Sigmoid colon (tissue), 7 donors: Measurements from ENCODE around the gene ASPRV1. TPM values are rescaled to one million over a fixed set of nuclear protein-coding genes. Genes with fewer than 3 reads are reported as not detected.
A peak's percentile ranks its signal among the peaks of the same experiment; 100 is the strongest.

ENCODE experiments used
- DNase-seq: peaks from one replicate; pipeline ENCODE4 v3.0.0-alpha.2; 2019
- H3K27ac ChIP-seq, 4 donors: fragments of 200-600 bp; sonication (generic); one replicate each; pipeline ENCODE4 v1.5.1; 2016 to 2019; ENCODE audit warnings: mild to moderate bottlenecking in 1 of 4
- H3K27me3 ChIP-seq, 3 donors: fragments of 200-600 bp; sonication (generic); one replicate each; pipeline ENCODE4 v1.5.1; 2019; ENCODE audit warnings: mild to moderate bottlenecking in 1 of 3
- H3K36me3 ChIP-seq, 4 donors: fragments of 200-600 bp; sonication (generic); one replicate each; pipeline ENCODE4 v1.5.1; 2016 to 2019
- H3K4me1 ChIP-seq, 4 donors: fragments of 200-600 bp; sonication (generic); one replicate each; pipeline ENCODE4 v1.5.1; 2017 to 2019
- H3K4me3 ChIP-seq, 4 donors: fragments of 200-600 bp; sonication (generic); one replicate each; pipeline ENCODE4 v1.5.1; 2017 to 2019; ENCODE audit warnings: mild to moderate bottlenecking in 2 of 4, moderate library complexity in 1 of 4
- H3K9me3 ChIP-seq, 4 donors: fragments of 200-600 bp in 3 of 4; sonication (generic) in 3 of 4; one replicate each; pipeline versions ENCODE4 v1.5.1 to v1.6.1; 2013 to 2019
- EP300 ChIP-seq, 4 donors: sonication (generic); formaldehyde crosslinking; IDR thresholded peaks; one replicate each; pipeline ENCODE4 v1.6.1; 2017; ENCODE audit warnings: antibody characterized with exemption in 4 of 4
- POLR2A ChIP-seq, 2 donors: fragments of 450-650 bp; IDR thresholded peaks; one replicate each; pipeline ENCODE4 v1.6.1; 2016; ENCODE audit warnings: antibody characterized with exemption in 2 of 2, mild to moderate bottlenecking in 2 of 2, moderate library complexity in 2 of 2
- POLR2AphosphoS5 ChIP-seq, 4 donors: sonication (generic); formaldehyde crosslinking; IDR thresholded peaks; one replicate each; pipeline ENCODE4 v1.6.1; 2017; ENCODE audit warnings: antibody characterized with exemption in 4 of 4
- WGBS, 2 donors: extraction: QIAGEN DNeasy Blood & Tissue Kit; methylation state at CpG; one replicate each; pipeline ENCODE4 v1.1.7; 2013; 5-methylcytosine and 5-hydroxymethylcytosine counted together
- intact Hi-C: fragments of 100-400 bp; cut with DNase I; formaldehyde crosslinking; loops from one replicate; pipeline ENCODE4 v1.15.1; 2023
- polyA plus RNA-seq, 3 donors: library from polyadenylated mRNA; stranded (reverse); fragments of 200-250 nt; gene quantifications; one replicate each; pipeline ENCODE4 v1.2.3, GENCODE V29; 2013
- total RNA-seq, 4 donors: library from RNA; depleted of rRNA; stranded (reverse); fragments of >200 nt; gene quantifications; one replicate each; pipeline ENCODE4 v1.1.0, GENCODE V29; 2016
- TF ChIP-seq, protein P1 (sequence below), 4 experiments: fragments of 450-650 bp in 3 of 4; fragments of 200-600 bp in 1 of 4; IDR thresholded peaks; one replicate each; pipeline ENCODE4 v1.5.1; 2016 to 2019; ENCODE audit warnings: antibody characterized with exemption in 4 of 4, mild to moderate bottlenecking in 3 of 4, moderate library complexity in 2 of 4
- donor health status: healthy with polysubstance abuse.
- donor health status: Bipolar disorder and iron deficiency.
- donor health status: healthy.

ASPRV1 gene
- total and polyA plus RNA-seq, 7 donors, result 1.1 to 1.4 (median 1.2) TPM

DNA sequence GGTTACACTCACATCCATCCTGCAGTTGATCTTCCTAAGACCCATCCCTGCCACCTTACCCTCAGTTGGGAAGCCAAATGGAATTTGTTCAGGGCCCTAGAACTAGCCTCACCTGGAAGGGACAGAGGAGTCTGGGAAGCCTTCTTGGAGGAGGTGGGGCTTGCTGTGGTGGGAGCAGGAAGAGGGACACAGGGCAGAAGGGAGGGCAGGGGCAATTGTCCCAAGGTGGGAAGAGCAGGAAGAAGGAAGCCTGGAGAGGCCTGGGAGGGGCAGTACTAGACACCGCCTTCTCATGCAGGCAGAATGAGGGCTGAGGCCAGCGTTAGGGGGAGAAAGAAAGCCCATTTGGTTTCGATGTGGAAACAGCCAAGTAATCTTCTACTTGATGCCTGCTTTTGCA lies 34.1 kb upstream of the ASPRV1 start:
- intact Hi-C loops, result no loop called here
- Histone ChIP-seq H3K9me3 (no peaks in the 10 kb centered on the region), H3K27ac (no peak overlapping the region), H3K27me3 (no peaks in the 10 kb centered on the region), H3K4me1 (no peaks in the 10 kb centered on the region), H3K36me3 (peaks cover 0 to 37% (median 0%) of the 10 kb centered on the region in 4 donors), H3K4me3 (no peak overlapping the region)
- no peak for DNase-seq
- WGBS, 2 donors, result 71 to 80% methylated on average over 3 of the region's 3 CpGs
- TF ChIP-seq, protein P1, sequence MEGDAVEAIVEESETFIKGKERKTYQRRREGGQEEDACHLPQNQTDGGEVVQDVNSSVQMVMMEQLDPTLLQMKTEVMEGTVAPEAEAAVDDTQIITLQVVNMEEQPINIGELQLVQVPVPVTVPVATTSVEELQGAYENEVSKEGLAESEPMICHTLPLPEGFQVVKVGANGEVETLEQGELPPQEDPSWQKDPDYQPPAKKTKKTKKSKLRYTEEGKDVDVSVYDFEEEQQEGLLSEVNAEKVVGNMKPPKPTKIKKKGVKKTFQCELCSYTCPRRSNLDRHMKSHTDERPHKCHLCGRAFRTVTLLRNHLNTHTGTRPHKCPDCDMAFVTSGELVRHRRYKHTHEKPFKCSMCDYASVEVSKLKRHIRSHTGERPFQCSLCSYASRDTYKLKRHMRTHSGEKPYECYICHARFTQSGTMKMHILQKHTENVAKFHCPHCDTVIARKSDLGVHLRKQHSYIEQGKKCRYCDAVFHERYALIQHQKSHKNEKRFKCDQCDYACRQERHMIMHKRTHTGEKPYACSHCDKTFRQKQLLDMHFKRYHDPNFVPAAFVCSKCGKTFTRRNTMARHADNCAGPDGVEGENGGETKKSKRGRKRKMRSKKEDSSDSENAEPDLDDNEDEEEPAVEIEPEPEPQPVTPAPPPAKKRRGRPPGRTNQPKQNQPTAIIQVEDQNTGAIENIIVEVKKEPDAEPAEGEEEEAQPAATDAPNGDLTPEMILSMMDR (IDR thresholded peaks at IDR 0.05), result no peak
- no peak for TF ChIP-seq POLR2AphosphoS5 (IDR thresholded peaks at IDR 0.05)
- TF ChIP-seq EP300 (IDR thresholded peaks at IDR 0.05), result no peak
- TF ChIP-seq POLR2A (IDR thresholded peaks at IDR 0.05), result no peak

DNA sequence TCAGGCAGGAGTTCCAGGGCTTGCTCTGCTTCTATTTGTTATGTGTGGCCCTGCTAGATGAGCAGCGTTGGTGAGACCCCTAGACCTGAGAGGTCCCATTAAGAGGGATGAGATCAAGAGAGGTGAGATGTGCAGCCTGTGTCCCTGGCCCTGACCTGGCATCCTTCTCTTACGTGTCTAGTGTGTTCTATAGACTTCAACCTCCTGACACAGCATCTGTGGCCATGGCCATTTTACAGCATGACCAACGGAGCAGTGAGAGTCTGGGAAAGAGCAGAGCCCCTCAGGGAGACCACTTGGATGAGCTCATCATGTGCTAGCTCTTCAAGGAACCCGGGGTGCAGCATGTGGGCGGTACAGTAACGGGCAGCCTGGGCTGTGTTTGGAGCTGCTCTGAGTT lies 32.7 kb upstream of the ASPRV1 start:
- TF ChIP-seq EP300 (IDR thresholded peaks at IDR 0.05) (no peak), POLR2A (IDR thresholded peaks at IDR 0.05) (no peak), POLR2AphosphoS5 (IDR thresholded peaks at IDR 0.05) (no peak)
- TF ChIP-seq, protein P1 (IDR thresholded peaks at IDR 0.05), result no peak
- Histone ChIP-seq H3K27ac (no peak overlapping the region), H3K9me3 (no peaks in the 10 kb centered on the region), H3K4me1 (no peaks in the 10 kb centered on the region), H3K36me3 (peaks cover 0 to 37% (median 0%) of the 10 kb centered on the region in 4 donors), H3K4me3 (no peak overlapping the region), H3K27me3 (no peaks in the 10 kb centered on the region)
- DNase-seq, result peak; percentile 29
- intact Hi-C loops, result no loop called here
- 93 to 95% methylated on average over 6 of the region's 6 CpGs for WGBS, 2 donors

DNA sequence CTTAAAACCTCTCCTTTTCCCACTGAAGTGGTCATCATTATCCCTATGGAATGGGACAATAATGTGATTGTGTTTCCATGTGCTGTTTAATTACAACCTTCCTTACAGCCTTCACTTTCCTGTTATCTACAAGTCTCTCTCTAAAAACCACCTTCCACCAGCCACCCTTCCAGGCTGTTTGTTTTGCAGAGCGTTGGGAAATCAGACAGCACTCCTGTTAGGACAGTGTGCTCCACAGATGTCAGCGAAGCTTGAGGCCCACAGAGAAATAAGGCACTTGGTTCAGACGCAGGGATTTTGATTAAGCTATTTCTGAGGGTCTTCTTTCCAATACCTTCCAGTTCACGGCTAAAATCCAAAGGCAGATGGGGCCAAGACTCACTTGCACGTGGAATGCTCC lies 32.3 kb upstream of the ASPRV1 start:
- peak; percentile 15 for DNase-seq
- Histone ChIP-seq H3K9me3 (no peaks in the 10 kb centered on the region), H3K4me3 (no peak overlapping the region), H3K27ac (no peak overlapping the region), H3K27me3 (no peaks in the 10 kb centered on the region), H3K4me1 (no peaks in the 10 kb centered on the region), H3K36me3 (peaks cover 0 to 37% (median 0%) of the 10 kb centered on the region in 4 donors)
- TF ChIP-seq POLR2AphosphoS5 (IDR thresholded peaks at IDR 0.05) (no peak), EP300 (IDR thresholded peaks at IDR 0.05) (no peak), POLR2A (IDR thresholded peaks at IDR 0.05) (no peak)
- TF ChIP-seq, protein P1 (IDR thresholded peaks at IDR 0.05), result no peak
- 85 to 91% methylated on average over 5 of the region's 5 CpGs for WGBS, 2 donors
- intact Hi-C loops, result no loop called here

DNA sequence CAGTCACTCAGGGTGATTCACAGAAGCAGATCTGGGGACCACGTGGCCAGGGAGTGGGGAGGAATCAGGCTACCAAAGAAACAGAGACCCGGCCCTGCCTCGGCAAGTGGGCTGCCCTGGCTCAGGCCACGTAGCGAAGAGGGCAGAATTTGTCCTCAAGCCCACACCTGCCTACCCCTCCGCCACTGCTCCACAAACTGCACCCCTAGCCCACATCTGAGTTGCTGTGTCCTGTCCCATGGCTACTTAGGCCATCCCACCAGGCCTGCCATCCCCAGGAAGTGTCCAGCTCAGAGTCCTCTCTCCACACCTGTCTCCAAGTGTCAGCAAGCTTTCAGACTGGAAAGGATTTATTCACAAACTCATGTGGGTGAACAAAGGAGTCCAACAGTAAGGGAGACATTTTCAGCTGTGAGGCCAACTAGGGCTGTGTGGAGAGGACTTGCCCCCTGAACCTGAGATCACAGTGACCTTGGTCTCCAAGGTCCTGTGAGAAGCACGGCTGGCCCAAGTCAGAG lies 31.7 kb upstream of the ASPRV1 start:
- Histone ChIP-seq H3K27me3 (no peaks in the 10 kb centered on the region), H3K4me3 (no peak overlapping the region), H3K36me3 (peaks cover 0 to 37% (median 0%) of the 10 kb centered on the region in 4 donors), H3K9me3 (no peaks in the 10 kb centered on the region), H3K4me1 (no peaks in the 10 kb centered on the region), H3K27ac (no peak overlapping the region)
- intact Hi-C loops, result no loop called here
- WGBS, 2 donors, result 94 to 95% methylated on average over 7 of the region's 7 CpGs
- peak; percentile 55 for DNase-seq
- TF ChIP-seq EP300 (IDR thresholded peaks at IDR 0.05), result no peak

DNA sequence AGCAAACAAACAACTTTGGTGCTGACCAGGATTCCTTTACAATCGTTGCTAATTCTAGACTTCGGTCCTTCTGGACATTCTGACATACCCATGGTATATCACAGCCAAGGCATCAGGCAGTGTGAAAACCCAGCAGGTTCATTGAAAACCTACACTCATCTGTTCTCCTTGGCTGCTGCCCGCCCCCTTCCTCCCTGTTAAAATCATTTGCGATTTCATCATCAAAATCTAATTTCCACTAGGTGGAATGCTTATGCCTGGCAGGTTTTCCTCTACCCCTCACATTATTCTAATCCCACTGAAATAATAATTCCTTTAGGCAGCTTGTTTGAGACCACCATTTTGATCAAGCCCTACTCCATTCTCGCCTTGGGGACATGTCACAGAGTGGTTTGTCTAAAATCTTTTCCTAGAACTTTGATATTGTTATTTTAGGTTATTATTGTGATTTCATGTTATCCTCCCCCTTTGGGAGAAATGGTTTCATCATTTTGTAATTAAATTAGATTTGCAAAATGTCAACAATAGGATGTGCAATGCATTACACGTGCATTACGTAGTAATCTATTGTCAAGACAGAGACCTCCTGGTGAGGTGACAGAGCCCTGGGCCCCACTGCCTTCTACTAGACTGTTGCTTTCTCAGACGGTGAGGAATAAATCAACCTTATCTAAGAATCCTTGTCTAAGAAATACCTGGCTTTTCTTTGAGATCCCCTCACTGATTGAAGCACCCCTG lies 31.0 kb upstream of the ASPRV1 start:
- no peaks in the 10 kb centered on the region for H3K4me1 ChIP-seq
- peaks cover 0 to 37% (median 0%) of the 10 kb centered on the region in 4 donors for H3K36me3 ChIP-seq
- intact Hi-C loops, result no loop called here
- no peak overlapping the region for H3K4me3 ChIP-seq
- TF ChIP-seq EP300 (IDR thresholded peaks at IDR 0.05) (no peak), POLR2AphosphoS5 (IDR thresholded peaks at IDR 0.05) (no peak), POLR2A (IDR thresholded peaks at IDR 0.05) (no peak)
- TF ChIP-seq, protein P1 (IDR thresholded peaks at IDR 0.05), result no peak
- no peaks in the 10 kb centered on the region for H3K9me3 ChIP-seq
- DNase-seq, result peak; percentile 7
- 88 to 93% methylated on average over 8 of the region's 8 CpGs for WGBS, 2 donors
- H3K27me3 ChIP-seq, result no peaks in the 10 kb centered on the region
- no peak overlapping the region for H3K27ac ChIP-seq
